GM19397 (cell line): Measurements from ENCODE around the gene KIRREL3.
"Not testable (repeated sequence)": the region's sequence is repeated elsewhere in the genome, so short reads cannot be mapped to it uniquely, and the experiment has no call there.

Experiments
- ATAC-seq: cut with Tn5 transposase; IDR thresholded peaks from one replicate; pipeline ENCODE4 v1.9.1; 2021; ENCODE audit warnings: mild to moderate bottlenecking, moderate library complexity; ENCODE audit not compliant: unreplicated experiment

The KIRREL3 gene

GRCh38 chr11:126378763-126379162 lies 621.8 kb downstream of the KIRREL3 start:
- ATAC-seq = no peak

- no peak for ATAC-seq
These were observed 624.8 kb downstream of the KIRREL3 start for GRCh38 chr11:126375726-126376125.

GRCh38 chr11:126374562-126375300 lies 625.8 kb downstream of the KIRREL3 start:
- ATAC-seq = not testable (repeated sequence)

GRCh38 chr11:126373389-126374066 lies 627.0 kb downstream of the KIRREL3 start:
- not testable (repeated sequence) for ATAC-seq
